NCI-H345 treated with DMSO at 0.1 percent for 48 hours (cell line): ENCODE measurements around the gene GRM1.

Source experiments
- DNase-seq: peaks from one replicate; lab custom pipeline; 2025; ENCODE audit not compliant: unreplicated experiment; lab: John Stamatoyannopoulos, UW

The GRM1 gene

GRCh38 chr6:146095481-146095880 lies 66.6 kb downstream of the GRM1 start:
- no peak for DNase-seq

GRCh38 chr6:146097586-146097985 lies 68.7 kb downstream of the GRM1 start:
- no peak for DNase-seq

GRCh38 chr6:146100776-146101175 lies 71.9 kb downstream of the GRM1 start:
- DNase-seq = no peak

GRCh38 chr6:146103416-146104072 lies 74.7 kb downstream of the GRM1 start:
- no peak for DNase-seq

- no peak for DNase-seq
Measured at GRCh38 chr6:146106532-146106931, 77.7 kb downstream of the GRM1 start.

GRCh38 chr6:146110990-146111389 lies 82.1 kb downstream of the GRM1 start:
- no peak for DNase-seq

- DNase-seq = no peak
Measured at GRCh38 chr6:146111881-146112450, 83.1 kb downstream of the GRM1 start.

- no peak for DNase-seq
Measured at GRCh38 chr6:146113084-146113623, 84.3 kb downstream of the GRM1 start.

- DNase-seq = no peak
Measured at GRCh38 chr6:146123616-146124015, 94.8 kb downstream of the GRM1 start.

- DNase-seq = no peak
Measured at GRCh38 chr6:146127447-146128215, 98.8 kb downstream of the GRM1 start.

GRCh38 chr6:146133866-146134265 lies 105.0 kb downstream of the GRM1 start:
- DNase-seq = no peak

GRCh38 chr6:146135167-146135566 lies 106.3 kb downstream of the GRM1 start:
- DNase-seq = no peak

- no peak for DNase-seq
Measured at GRCh38 chr6:146146836-146147235, 118.0 kb downstream of the GRM1 start.

- DNase-seq = no peak
Measured at GRCh38 chr6:146149770-146150169, 120.9 kb downstream of the GRM1 start.

- DNase-seq = no peak
Measured at GRCh38 chr6:146153040-146153758, 124.3 kb downstream of the GRM1 start.

GRCh38 chr6:146154197-146154596 lies 125.3 kb downstream of the GRM1 start:
- no peak for DNase-seq

GRCh38 chr6:146161664-146162063 lies 132.8 kb downstream of the GRM1 start:
- DNase-seq = no peak

GRCh38 chr6:146169872-146170271 lies 141.0 kb downstream of the GRM1 start:
- DNase-seq = no peak

- DNase-seq = no peak
Measured at GRCh38 chr6:146177785-146178184, 148.9 kb downstream of the GRM1 start.

GRCh38 chr6:146183831-146184230 lies 155.0 kb downstream of the GRM1 start:
- no peak for DNase-seq

GRCh38 chr6:146184701-146185100 lies 155.8 kb downstream of the GRM1 start:
- DNase-seq = no peak
